Upper lobe of right lung (tissue), 1 donor: ENCODE results near the gene FHIT. TPM values are rescaled to one million over a fixed set of nuclear protein-coding genes. Genes with fewer than 3 reads are reported as not detected.

Experiments
- ATAC-seq: fragments of 200-7000 bp; cut with Tn5 transposase; one replicate; pipeline ENCODE4 v1.9.1; 2020; ENCODE audit warnings: mild to moderate bottlenecking, moderate library complexity
- DNase-seq: peaks from one replicate; pipeline ENCODE4 v3.0.0-alpha.2; 2020
- H3K27ac ChIP-seq: fragments of 200-600 bp; one replicate; pipeline ENCODE4 v1.8.0; 2022
- H3K27me3 ChIP-seq: fragments of 200-600 bp; one replicate; pipeline ENCODE4 v1.8.0; 2022; ENCODE audit warnings: mild to moderate bottlenecking
- H3K36me3 ChIP-seq: fragments of 200-600 bp; one replicate; pipeline ENCODE4 v1.8.0; 2022
- H3K4me1 ChIP-seq: fragments of 200-600 bp; one replicate; pipeline ENCODE4 v1.8.0; 2022
- H3K4me3 ChIP-seq: fragments of 200-600 bp; one replicate; pipeline ENCODE4 v1.8.0; 2022; ENCODE audit warnings: mild to moderate bottlenecking
- H3K9me3 ChIP-seq: fragments of 200-600 bp; one replicate; pipeline ENCODE4 v1.8.0; 2022
- intact Hi-C: fragments of 100-400 bp; cut with DNase I; formaldehyde crosslinking; loops from one replicate; pipeline ENCODE4 v1.11.0; 2022
- total RNA-seq: library from RNA; stranded (reverse); fragmentation: NEBNext Ultra II Directional; extraction: Animal tissue kit (Norgen Biotek cat#: 25700); gene quantifications from one replicate; pipeline ENCODE4 v1.2.1, GENCODE V29; 2021
- TF ChIP-seq, protein P1 (sequence below): fragments of 200-600 bp; IDR thresholded peaks from one replicate; pipeline ENCODE4 v1.8.0; 2022; ENCODE audit warnings: antibody characterized with exemption
- donor health status: DM: no; HTN: yes; CAD: no; lungs with severe emphysema.

Gene FHIT
- total RNA-seq, 1 donor from 2014 or later, result 9.6 TPM

DNA sequence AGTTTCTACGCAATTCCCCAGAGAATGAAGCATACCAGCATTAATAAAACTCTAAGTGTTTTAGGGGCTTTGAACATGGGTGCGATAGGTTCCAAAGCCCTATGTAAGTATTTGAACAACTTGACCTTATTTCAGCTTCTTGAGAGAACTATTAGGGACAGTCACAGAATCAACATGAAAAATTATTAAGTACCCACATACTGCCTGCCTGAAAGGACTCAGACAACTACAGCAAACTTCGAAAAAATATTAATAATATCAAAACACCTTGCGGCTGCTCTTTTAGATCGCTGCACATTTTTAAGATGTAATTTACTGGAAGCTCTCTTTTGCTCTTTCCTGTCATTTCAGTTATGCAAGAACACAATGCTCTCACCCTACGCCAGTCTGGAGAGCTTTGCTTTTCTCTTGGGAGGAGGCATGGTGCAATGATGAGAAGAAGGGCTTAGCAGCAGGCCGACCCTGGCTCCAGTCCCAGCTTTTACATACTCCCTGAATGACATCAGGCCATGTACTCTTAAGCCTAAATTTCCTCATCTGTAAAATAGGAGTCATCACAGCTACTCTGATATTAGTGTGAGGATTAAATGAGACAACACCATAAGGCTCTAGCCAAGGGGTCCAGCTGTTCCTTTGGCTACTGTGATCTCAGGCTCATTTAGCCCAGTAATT is 640.7 kb downstream of the FHIT start:
- Histone ChIP-seq H3K27me3 (no peaks in the 10 kb centered on the region), H3K4me1 (peaks cover 4% of the 10 kb centered on the region), H3K9me3 (no peaks in the 10 kb centered on the region), H3K27ac (no peak overlapping the region), H3K36me3 (no peaks in the 10 kb centered on the region), H3K4me3 (no peak overlapping the region)
- intact Hi-C loops, result no loop called here
- DNase-seq (peak; percentile 77), ATAC-seq (peak; percentile 93)
- TF ChIP-seq, protein P1, sequence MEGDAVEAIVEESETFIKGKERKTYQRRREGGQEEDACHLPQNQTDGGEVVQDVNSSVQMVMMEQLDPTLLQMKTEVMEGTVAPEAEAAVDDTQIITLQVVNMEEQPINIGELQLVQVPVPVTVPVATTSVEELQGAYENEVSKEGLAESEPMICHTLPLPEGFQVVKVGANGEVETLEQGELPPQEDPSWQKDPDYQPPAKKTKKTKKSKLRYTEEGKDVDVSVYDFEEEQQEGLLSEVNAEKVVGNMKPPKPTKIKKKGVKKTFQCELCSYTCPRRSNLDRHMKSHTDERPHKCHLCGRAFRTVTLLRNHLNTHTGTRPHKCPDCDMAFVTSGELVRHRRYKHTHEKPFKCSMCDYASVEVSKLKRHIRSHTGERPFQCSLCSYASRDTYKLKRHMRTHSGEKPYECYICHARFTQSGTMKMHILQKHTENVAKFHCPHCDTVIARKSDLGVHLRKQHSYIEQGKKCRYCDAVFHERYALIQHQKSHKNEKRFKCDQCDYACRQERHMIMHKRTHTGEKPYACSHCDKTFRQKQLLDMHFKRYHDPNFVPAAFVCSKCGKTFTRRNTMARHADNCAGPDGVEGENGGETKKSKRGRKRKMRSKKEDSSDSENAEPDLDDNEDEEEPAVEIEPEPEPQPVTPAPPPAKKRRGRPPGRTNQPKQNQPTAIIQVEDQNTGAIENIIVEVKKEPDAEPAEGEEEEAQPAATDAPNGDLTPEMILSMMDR, result no peak

DNA sequence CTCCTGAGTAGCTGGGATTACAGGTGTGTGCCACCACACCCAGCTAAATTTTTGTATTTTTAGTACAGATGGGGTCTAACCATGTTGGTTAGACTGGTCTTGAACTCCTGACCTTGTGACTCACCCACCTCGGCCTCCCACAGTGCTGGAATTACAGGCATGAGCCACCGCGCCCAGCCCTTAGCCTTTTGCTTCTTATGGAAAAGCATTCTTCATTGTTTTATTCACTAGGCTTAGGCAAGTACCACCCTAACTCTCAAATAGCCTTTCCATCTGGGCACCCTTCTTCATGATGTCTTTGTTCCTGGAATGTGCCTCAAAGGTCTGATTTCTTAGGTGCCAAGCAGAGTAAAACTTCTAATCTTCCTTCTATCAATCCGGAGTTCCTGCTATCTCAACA is 641.8 kb downstream of the FHIT start:
- H3K4me1 ChIP-seq, result peaks cover 4% of the 10 kb centered on the region
- intact Hi-C loops, result no loop called here
- H3K9me3 ChIP-seq, result no peaks in the 10 kb centered on the region
- no peaks in the 10 kb centered on the region for H3K36me3 ChIP-seq
- TF ChIP-seq, protein P1, result no peak
- ATAC-seq (no peak), DNase-seq (no peak)
- no peaks in the 10 kb centered on the region for H3K27me3 ChIP-seq
- no peak overlapping the region for H3K4me3 ChIP-seq
- no peak overlapping the region for H3K27ac ChIP-seq

DNA sequence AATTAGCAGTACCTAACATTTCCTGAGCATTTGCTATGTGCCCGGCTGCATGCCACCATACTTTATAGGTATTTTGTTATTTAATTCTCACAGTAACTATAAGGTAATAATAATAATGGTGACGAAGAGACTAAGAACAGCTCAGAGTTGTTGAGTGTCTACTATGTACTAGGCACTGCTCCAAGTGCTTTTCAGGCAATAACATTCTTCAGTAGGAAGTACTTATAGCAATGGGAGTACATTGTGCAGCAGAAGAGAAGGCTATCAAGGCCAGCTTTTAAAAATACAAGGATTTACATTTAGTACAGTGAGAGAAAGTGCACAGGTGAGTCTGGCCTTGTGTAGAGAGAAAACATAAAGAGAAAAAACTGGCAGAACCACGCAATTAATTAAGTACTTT is 647.4 kb downstream of the FHIT start:
- Histone ChIP-seq H3K27me3 (no peaks in the 10 kb centered on the region), H3K4me3 (no peak overlapping the region), H3K36me3 (no peaks in the 10 kb centered on the region), H3K9me3 (no peaks in the 10 kb centered on the region), H3K4me1 (peaks cover 2% of the 10 kb centered on the region), H3K27ac (no peak overlapping the region)
- DNase-seq (no peak), ATAC-seq (peak; percentile 65)
- TF ChIP-seq, protein P1, result no peak
- intact Hi-C loops, result no loop called here

DNA sequence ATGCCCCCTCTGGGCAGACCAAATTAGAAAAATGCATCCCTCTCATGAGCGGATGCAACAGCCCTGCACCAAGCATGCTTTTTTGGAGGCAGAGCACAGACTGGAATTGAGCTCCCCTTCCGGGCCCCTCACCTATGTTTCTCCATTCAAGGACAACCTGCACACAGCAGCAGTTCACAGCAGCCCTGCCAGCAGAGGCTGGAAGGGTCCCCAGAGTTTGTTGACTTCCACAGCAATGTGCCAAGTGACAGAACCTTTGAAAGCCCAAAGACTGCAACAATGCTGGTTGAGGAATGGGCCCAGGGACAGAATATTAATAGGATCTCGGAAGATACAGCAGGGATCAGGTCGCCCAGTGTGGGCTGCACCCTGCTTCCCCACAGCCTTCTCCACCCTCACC is 650.4 kb downstream of the FHIT start:
- no peaks in the 10 kb centered on the region for H3K9me3 ChIP-seq
- intact Hi-C loops, result no loop called here
- TF ChIP-seq, protein P1, result no peak

DNA sequence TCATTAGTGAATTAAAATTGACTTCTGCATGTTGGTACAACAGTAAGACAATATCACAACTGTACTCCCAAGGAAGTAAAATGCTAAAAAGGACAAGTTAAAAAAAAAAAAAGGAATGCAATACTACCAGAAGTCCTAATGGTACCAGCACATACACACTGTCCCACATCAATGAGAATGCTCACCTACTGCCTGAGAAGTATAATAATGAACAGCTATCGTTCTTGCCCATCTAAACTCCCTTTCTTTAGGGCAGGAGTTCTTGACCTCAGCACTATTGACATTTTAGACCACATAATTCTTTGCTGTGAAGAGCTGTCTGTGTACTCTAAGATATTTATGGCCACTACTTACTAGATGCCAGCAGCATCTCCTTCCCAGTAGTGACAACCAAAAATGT is 651.7 kb downstream of the FHIT start:
- TF ChIP-seq, protein P1, result no peak
- ATAC-seq, result no peak

More for the DNA sequence above, 650.4 kb downstream of the FHIT start:
- Histone ChIP-seq H3K4me1 (peaks cover 2% of the 10 kb centered on the region), H3K36me3 (no peaks in the 10 kb centered on the region), H3K27ac (no peak overlapping the region), H3K4me3 (no peak overlapping the region), H3K27me3 (no peaks in the 10 kb centered on the region)
- DNase-seq (no peak), ATAC-seq (no peak)

DNA sequence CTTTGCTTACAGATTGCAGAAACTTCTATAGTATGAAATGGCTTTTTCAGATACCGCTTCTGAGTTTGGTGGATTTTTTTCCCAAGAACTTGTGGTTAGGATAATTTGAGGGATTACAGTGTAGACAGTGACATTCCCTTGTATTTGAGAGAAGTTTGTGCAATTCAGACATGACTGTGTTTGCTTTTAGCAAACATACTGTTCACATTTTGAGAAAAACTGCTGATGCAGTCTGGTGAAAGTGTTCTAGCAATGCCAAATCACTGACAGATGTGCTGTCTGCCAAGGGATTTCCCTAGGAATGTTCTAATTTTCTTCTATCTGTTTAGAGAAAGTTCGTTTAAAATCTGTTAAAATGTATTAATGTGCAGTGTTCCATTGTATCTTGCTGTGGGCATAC is 652.6 kb downstream of the FHIT start:
- TF ChIP-seq, protein P1, result no peak
- intact Hi-C loops, result no loop called here
- ATAC-seq (no peak), DNase-seq (no peak)
- Histone ChIP-seq H3K27ac (no peak overlapping the region), H3K36me3 (no peaks in the 10 kb centered on the region), H3K27me3 (no peaks in the 10 kb centered on the region), H3K9me3 (no peaks in the 10 kb centered on the region), H3K4me3 (no peak overlapping the region), H3K4me1 (peaks cover 3% of the 10 kb centered on the region)

More for the DNA sequence above, 651.7 kb downstream of the FHIT start:
- Histone ChIP-seq H3K27ac (no peak overlapping the region), H3K4me1 (peaks cover 2% of the 10 kb centered on the region), H3K9me3 (no peaks in the 10 kb centered on the region), H3K36me3 (no peaks in the 10 kb centered on the region), H3K27me3 (no peaks in the 10 kb centered on the region), H3K4me3 (no peak overlapping the region)
- intact Hi-C loops, result no loop called here
- DNase-seq, result no peak
